GM12875 (cell line): Measurements from ENCODE around the gene GPATCH8.

Experiments used
- H3K4me3 ChIP-seq: one replicate; pipeline ENCODE4 v1.5.1; 2011; ENCODE audit warnings: low read depth, low read length, control low read depth
- TF ChIP-seq, protein P1 (sequence below): IDR thresholded peaks from 2 replicates; pipeline ENCODE4 v1.5.1; 2011; ENCODE audit warnings: low read depth, mild to moderate bottlenecking, control low read depth, inconsistent platforms, low read length, moderate library complexity, borderline replicate concordance; ENCODE audit not compliant: insufficient read depth

GPATCH8 gene

DNA sequence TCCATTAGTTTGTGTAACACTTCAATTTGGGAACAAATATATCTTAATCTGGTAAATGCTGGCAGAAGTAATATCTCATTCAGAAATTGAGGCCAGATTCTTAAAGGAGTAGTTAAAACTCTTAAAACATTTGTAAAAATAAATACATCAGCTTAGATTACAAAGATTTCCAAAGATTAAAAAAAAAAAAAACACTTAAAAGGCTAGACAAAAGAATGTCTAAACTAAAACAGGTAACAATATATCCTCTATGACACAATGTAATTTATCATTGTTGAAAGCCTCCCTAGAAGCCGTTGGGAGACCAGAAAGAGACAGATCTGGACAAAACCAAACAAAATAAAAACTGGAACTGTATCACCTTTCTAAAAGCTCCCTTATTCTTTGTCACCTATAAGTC is 3.5 kb downstream of the GPATCH8 start:
- TF ChIP-seq, protein P1, sequence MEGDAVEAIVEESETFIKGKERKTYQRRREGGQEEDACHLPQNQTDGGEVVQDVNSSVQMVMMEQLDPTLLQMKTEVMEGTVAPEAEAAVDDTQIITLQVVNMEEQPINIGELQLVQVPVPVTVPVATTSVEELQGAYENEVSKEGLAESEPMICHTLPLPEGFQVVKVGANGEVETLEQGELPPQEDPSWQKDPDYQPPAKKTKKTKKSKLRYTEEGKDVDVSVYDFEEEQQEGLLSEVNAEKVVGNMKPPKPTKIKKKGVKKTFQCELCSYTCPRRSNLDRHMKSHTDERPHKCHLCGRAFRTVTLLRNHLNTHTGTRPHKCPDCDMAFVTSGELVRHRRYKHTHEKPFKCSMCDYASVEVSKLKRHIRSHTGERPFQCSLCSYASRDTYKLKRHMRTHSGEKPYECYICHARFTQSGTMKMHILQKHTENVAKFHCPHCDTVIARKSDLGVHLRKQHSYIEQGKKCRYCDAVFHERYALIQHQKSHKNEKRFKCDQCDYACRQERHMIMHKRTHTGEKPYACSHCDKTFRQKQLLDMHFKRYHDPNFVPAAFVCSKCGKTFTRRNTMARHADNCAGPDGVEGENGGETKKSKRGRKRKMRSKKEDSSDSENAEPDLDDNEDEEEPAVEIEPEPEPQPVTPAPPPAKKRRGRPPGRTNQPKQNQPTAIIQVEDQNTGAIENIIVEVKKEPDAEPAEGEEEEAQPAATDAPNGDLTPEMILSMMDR, result no peak
- H3K4me3 ChIP-seq, result no peak overlapping the region

DNA sequence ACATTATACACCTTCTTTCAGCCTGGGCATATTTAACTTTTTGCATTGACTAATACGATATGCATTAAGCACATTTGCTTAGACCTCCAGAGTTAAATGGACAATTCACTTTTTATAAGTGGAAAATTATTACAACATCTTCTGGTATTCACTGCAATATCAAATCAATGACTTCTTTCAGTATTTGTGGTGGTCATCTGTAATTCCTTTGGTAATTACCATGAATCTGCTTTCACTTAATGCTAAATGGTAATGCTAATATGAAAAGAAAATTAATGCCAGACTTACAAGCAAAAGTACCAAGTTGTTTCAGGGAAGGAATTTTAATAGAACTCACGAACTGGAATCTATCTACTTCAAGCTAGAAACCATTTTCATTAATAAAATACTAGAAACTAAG is 6.4 kb downstream of the GPATCH8 start:
- no peak overlapping the region for H3K4me3 ChIP-seq
- TF ChIP-seq, protein P1, result no peak

DNA sequence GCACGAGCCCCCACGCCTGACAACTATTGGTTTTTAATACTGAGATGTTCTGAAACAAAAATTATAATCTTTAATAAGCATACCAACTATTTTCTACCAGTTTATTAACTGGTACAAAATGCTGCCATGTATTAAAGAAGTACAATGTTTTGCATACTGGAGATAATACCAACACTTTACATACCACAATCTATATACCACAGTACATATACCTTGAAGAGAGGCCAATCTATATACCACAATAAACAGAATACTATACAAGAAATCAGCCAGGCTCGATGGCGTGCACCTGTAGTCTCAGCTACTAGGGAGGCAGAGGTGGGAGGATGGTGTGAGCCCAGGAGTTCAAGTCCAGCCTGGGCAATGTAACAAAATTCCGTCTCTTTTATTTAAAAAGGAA is 9.9 kb downstream of the GPATCH8 start:
- H3K4me3 ChIP-seq, result no peak overlapping the region

DNA sequence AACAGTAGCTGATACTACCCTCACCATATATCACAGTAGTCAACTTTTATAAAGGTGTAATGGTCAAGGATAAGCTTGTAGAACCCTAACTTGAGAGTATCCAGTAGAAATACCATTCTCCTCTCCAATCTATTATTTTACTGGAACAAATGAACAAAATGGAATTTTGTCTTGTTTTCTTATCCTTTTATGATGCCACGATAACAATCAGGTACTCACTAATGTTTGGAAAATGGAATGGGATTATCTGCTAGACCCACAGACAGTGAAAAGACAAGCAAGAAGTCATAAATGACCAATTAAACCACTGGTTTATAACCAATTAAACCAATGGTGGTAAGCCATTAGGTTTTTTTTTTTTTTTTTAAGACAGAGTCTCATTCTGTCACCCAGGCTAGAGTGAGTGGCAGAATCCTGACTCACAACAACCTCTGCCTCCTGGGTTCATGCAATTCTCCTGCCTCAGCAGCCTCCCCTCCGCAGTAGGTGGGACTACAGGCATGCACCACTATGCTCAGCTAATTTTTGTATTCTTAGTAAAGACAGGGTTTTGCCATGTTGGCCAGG is 10.4 kb downstream of the GPATCH8 start:
- TF ChIP-seq, protein P1, result no peak
- no peak overlapping the region for H3K4me3 ChIP-seq

More for the DNA sequence above, 9.9 kb downstream of the GPATCH8 start:
- TF ChIP-seq, protein P1, result no peak

DNA sequence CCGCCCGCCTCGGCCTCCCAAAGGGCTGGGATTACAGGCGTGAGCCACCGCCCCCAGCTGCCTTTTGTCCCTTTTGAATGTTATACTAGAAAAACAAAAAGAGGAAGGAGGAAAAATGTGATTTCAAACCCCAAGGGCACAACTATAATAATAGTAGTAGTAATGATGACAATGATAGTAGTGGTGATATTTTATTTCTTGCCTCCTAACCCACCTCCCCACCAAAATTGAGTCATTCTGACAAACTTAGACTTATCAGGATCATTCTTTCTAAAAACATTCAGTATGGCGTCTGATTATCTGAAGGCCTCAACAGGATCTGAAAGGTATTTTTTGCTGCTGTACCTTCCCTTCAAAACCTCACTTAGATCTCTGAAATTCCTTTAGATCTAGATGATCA is 13.6 kb downstream of the GPATCH8 start:
- TF ChIP-seq, protein P1, result no peak
- H3K4me3 ChIP-seq, result no peak overlapping the region

DNA sequence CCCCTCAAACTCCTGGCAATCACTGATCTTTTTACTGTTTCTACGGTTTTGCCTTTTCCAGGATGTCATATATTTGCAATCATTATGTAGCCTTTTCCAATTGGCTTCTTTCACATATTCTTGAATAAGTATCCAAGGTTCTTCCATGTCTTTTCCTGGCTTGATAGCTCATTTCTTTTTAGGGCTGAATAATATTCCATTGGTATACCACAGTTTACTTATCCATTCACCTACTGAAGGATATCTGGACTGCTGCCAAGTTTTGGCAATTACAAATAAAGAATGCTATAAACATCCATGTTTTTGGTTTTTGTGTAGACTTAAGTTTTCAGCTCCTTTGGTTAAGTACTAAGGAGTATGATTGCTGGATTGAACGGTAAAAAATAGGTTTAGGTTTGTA is 16.0 kb downstream of the GPATCH8 start:
- no peak overlapping the region for H3K4me3 ChIP-seq
- TF ChIP-seq, protein P1, result no peak

DNA sequence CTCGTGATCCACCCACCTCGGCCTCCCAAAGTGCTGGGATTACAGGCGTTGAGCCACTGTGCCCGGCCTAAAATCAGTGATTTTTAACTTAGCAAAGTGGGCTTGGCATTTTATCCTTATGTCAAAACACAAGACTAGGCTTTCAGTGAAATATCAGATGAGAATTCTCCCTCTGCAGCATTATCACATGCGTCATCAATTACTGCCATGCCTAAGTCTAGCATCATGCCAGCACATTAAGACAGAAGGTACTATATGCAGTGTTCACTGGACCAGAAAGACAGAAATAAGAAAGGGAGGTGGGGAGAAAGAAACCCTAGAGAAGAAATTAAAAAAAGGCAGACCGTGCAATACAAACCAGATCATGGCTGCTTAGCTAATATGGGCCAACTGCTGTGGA is 29.8 kb downstream of the GPATCH8 start:
- no peak overlapping the region for H3K4me3 ChIP-seq
- TF ChIP-seq, protein P1, result no peak
